Transverse colon (tissue), 4 donors: Measurements from ENCODE around the gene MPPED2. TPM values are rescaled to one million over a fixed set of nuclear protein-coding genes. Genes with fewer than 3 reads are reported as not detected.

ENCODE experiments used
- DNase-seq: peaks from one replicate; pipeline ENCODE4 v3.0.0-alpha.2; 2019
- H3K27ac ChIP-seq, 4 donors: fragments of 200-600 bp; sonication (generic); 2 replicates each; pipeline ENCODE4 v1.5.1; 2016 to 2018; ENCODE audit warnings: inconsistent platforms in 4 of 4
- H3K27me3 ChIP-seq: fragments of 200-600 bp; sonication (generic); 2 replicates; pipeline ENCODE4 v1.5.1; 2017; ENCODE audit warnings: inconsistent platforms
- H3K36me3 ChIP-seq, 4 donors: fragments of 200-600 bp; sonication (generic); 2 replicates each; pipeline ENCODE4 v1.5.1; 2017 to 2019; ENCODE audit warnings: inconsistent platforms in 4 of 4
- H3K4me1 ChIP-seq, 4 donors: fragments of 200-600 bp; sonication (generic); 2 replicates each; pipeline ENCODE4 v1.5.1; 2017 to 2020; ENCODE audit warnings: inconsistent platforms in 4 of 4
- H3K4me3 ChIP-seq, 4 donors: fragments of 200-600 bp; sonication (generic); 1 replicate in 1 of 4; 2 replicates in 3 of 4; pipeline versions ENCODE4 v1.5.1 to v1.6.1; 2017 to 2019; ENCODE audit warnings: inconsistent platforms in 4 of 4
- H3K9me3 ChIP-seq, 2 donors: fragments of 200-600 bp; sonication (generic); 2 replicates each; pipeline ENCODE4 v1.5.1; 2017 to 2019; ENCODE audit warnings: inconsistent platforms in 2 of 2
- CTCF ChIP-seq, 5 experiments: fragments of 200-600 bp in 3 of 5; fragments of 450-650 bp in 2 of 5; sonication (generic) in 3 of 5; IDR thresholded peaks; 1 replicate in 2 of 5; 2 replicates in 3 of 5; pipeline ENCODE4 v1.5.1; 2016 to 2017; ENCODE audit warnings: antibody characterized with exemption in 5 of 5, inconsistent platforms in 3 of 5, mild to moderate bottlenecking in 2 of 5, moderate library complexity in 1 of 5
- EP300 ChIP-seq: sonication (generic); formaldehyde crosslinking; IDR thresholded peaks from one replicate; pipeline ENCODE4 v1.6.1; 2017; ENCODE audit warnings: antibody characterized with exemption, low read depth
- POLR2A ChIP-seq: fragments of 450-650 bp; IDR thresholded peaks from one replicate; pipeline ENCODE4 v1.6.1; 2016; ENCODE audit warnings: antibody characterized with exemption, mild to moderate bottlenecking, moderate library complexity
- POLR2AphosphoS5 ChIP-seq, 3 donors: sonication (generic); formaldehyde crosslinking; IDR thresholded peaks; one replicate each; pipeline ENCODE4 v1.6.1; 2016; ENCODE audit warnings: antibody characterized with exemption in 3 of 3
- WGBS, 2 donors: methylation state at CpG; one replicate each; pipeline ENCODE4 v1.1.5; 2018; ENCODE audit warnings: low coverage in 1 of 2; 5-methylcytosine and 5-hydroxymethylcytosine counted together
- in situ Hi-C, 4 donors: fragments of 200-750 bp; cut with MboI; loops; one replicate each; pipeline versions ENCODE4 v1.15.0 to v1.15.1; 2017; ENCODE audit warnings: low sequenced_read_pairs in 3 of 4, low pct_ligation_motif_present in 1 of 4, low pct_unique_long_range_greater_than_20kb in 1 of 4
- intact Hi-C: fragments of 100-400 bp; cut with DNase I; formaldehyde crosslinking; loops from one replicate; pipeline ENCODE4 v1.15.1; 2023; ENCODE audit warnings: low total_unique reads
- total RNA-seq, 4 donors: library from RNA; depleted of rRNA; stranded (reverse); fragments of >200 nt; gene quantifications; one replicate each; pipeline ENCODE4 v1.1.0, GENCODE V29; 2016

Gene MPPED2
- total RNA-seq, 4 donors from 2014 or later, result 1.4 to 1.6 TPM; not detected in 2

- DNase-seq, result no peak
- 70 to 100% methylated on average over 1 to 2 of the region's 2 CpGs for WGBS, 2 donors
- Histone ChIP-seq H3K4me3 (no peak overlapping the region), H3K27ac (peak overlapping the region in 1 of 4 donors; percentile 11), H3K4me1 (peaks cover 0 to 7% (median 4%) of the 10 kb centered on the region in 4 donors), H3K9me3 (no peaks in the 10 kb centered on the region), H3K27me3 (no peaks in the 10 kb centered on the region), H3K36me3 (no peaks in the 10 kb centered on the region)
- intact Hi-C loops, result no loop called here
- no peak for TF ChIP-seq EP300
- TF ChIP-seq POLR2AphosphoS5 (IDR thresholded peaks at IDR 0.05), result no peak
- in situ Hi-C loops, result no loop called here
These were observed 153.4 kb downstream of the MPPED2 start for GRCh38 chr11:30432716-30433115.

GRCh38 chr11:30432178-30432577, 154.0 kb downstream of the MPPED2 start:
- no peaks in the 10 kb centered on the region for H3K9me3 ChIP-seq
- in situ Hi-C loops (no loop called here), intact Hi-C loops (no loop called here)
- TF ChIP-seq POLR2A (no peak), POLR2AphosphoS5 (IDR thresholded peaks at IDR 0.05) (no peak), EP300 (no peak), CTCF (IDR thresholded peaks at IDR 0.05) (no peak)
- no peaks in the 10 kb centered on the region for H3K27me3 ChIP-seq
- no peaks in the 10 kb centered on the region for H3K36me3 ChIP-seq
- H3K27ac ChIP-seq, result no peak overlapping the region
- H3K4me1 ChIP-seq, result peaks cover 0 to 7% (median 4%) of the 10 kb centered on the region in 4 donors
- WGBS, 2 donors, result 54 to 78% methylated on average over 1 of the region's 1 CpG
- DNase-seq, result no peak
- no peak overlapping the region for H3K4me3 ChIP-seq

DNA sequence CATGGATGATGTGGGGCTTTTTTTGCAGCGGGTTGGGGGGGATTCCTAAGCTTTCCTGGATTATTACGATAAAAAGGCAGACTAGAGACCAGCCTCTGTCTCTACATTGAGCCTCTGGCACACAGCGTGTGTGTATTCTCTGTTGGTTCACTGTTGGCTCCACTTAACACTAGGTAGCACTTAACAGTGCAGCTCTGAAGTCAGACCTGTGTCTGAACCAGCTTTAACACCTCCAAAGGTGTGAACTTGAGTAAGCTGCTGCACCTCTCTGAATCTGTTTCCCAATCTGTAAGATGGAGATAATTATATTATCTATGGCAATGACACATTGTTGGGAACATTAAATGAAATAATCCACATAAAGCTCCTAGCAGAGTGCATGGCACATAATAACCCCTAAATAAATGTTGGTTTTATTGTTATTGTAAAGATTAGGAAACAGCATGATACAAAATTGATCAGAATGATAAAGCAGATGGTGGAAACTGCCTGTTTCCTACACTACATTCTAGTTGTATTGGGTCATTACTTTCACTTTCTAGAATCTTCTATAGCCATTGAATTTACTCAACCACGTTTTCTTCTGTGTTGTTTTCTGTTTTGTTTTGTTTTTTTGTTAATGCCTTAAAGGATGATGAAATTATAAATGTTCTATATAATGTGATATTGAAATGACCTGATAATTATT, 154.9 kb downstream of the MPPED2 start:
- WGBS, 2 donors, result 18 to 76% methylated on average over 1 to 4 of the region's 4 CpGs
- Histone ChIP-seq H3K9me3 (no peaks in the 10 kb centered on the region), H3K4me3 (no peak overlapping the region), H3K36me3 (no peaks in the 10 kb centered on the region), H3K27ac (no peak overlapping the region), H3K4me1 (peaks cover 0 to 7% (median 4%) of the 10 kb centered on the region in 4 donors), H3K27me3 (no peaks in the 10 kb centered on the region)
- in situ Hi-C loops, result no loop called here
- TF ChIP-seq EP300 (no peak), POLR2A (no peak), CTCF (IDR thresholded peaks at IDR 0.05) (no peak), POLR2AphosphoS5 (IDR thresholded peaks at IDR 0.05) (no peak)
- intact Hi-C loops, result no loop called here
- no peak for DNase-seq

DNA sequence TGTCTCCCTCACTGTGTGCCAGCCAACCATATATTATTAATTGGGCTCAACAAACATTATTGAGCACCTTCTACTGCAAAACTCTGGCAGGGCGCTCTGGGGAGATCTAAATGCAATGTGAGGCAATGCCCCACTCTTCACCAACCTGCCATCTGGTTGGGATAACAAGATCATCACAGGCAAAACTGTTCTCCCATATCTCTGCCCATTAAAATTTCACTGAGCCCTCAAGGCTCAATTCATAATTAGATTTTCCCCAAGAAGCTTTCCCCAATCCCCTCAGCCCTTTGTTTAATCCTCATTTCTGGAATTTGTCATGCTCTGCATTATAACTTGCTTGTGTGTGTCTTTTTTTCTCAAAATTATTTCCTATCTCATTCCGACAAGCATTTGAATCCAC, 156.6 kb downstream of the MPPED2 start:
- intact Hi-C loops (no loop called here), in situ Hi-C loops (no loop called here)
- TF ChIP-seq POLR2A (no peak), CTCF (IDR thresholded peaks at IDR 0.05) (no peak), POLR2AphosphoS5 (IDR thresholded peaks at IDR 0.05) (no peak), EP300 (no peak)
- Histone ChIP-seq H3K27ac (no peak overlapping the region), H3K4me3 (no peak overlapping the region), H3K9me3 (no peaks in the 10 kb centered on the region), H3K36me3 (no peaks in the 10 kb centered on the region), H3K27me3 (no peaks in the 10 kb centered on the region), H3K4me1 (peaks cover 0 to 6% (median 4%) of the 10 kb centered on the region in 4 donors)
- WGBS, 2 donors, result 86 to 88% methylated on average over 1 to 2 of the region's 2 CpGs
- no peak for DNase-seq

DNA sequence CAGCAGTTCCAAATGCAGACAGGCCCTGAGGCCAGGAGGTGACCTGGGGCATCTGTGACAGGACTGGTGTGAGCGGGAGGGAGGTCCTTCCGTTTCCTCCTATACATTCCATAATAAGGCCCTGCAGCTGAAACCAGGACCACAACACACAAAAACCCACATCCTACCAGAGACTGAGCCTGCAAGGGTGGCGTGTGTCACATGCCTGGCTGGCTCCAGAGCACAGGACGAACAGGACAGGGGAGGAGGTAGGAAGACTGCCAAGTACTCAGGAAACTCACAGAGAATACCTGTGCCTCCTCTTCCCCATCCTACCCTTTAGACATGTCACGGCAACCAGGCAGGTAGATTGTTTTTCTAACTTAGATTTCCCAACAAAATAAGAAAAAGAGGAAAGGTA, 159.4 kb downstream of the MPPED2 start:
- H3K4me1 ChIP-seq, result peaks cover 3 to 23% (median 11%) of the 10 kb centered on the region in 4 donors
- no peak overlapping the region for H3K27ac ChIP-seq
- no peaks in the 10 kb centered on the region for H3K36me3 ChIP-seq
- 65% methylated on average over 2 to 5 of the region's 5 CpGs for WGBS, 2 donors
- in situ Hi-C loops (no loop called here), intact Hi-C loops (no loop called here)
- DNase-seq, result no peak
- no peaks in the 10 kb centered on the region for H3K9me3 ChIP-seq
- no peaks in the 10 kb centered on the region for H3K27me3 ChIP-seq
- H3K4me3 ChIP-seq, result no peak overlapping the region
- TF ChIP-seq POLR2AphosphoS5 (IDR thresholded peaks at IDR 0.05) (no peak), CTCF (IDR thresholded peaks at IDR 0.05) (no peak), EP300 (no peak), POLR2A (no peak)
